Spleen (tissue), 11 donors: ENCODE data around the gene HHIP. TPM values are rescaled to one million over a fixed set of nuclear protein-coding genes. Genes with fewer than 3 reads are reported as not detected.

ENCODE experiments used
- DNase-seq: peaks from one replicate; pipeline ENCODE4 v3.0.0-alpha.2; 2020
- H3K27ac ChIP-seq, 8 donors: fragments of 200-600 bp; sonication (generic) in 7 of 8; 1 replicate in 4 of 8; 2 replicates in 4 of 8; pipeline versions ENCODE4 v1.5.0 to v1.8.0; 2016 to 2021; ENCODE audit warnings: inconsistent platforms in 4 of 8, mild to moderate bottlenecking in 4 of 8, moderate library complexity in 1 of 8
- H3K27me3 ChIP-seq, 7 donors: fragments of 200-600 bp; sonication (generic) in 6 of 7; replicated peaks in 1 of 7; 1 replicate in 4 of 7; 2 replicates in 3 of 7; pipeline versions ENCODE4 v1.5.0 to v1.8.0; 2016 to 2021; ENCODE audit warnings: inconsistent platforms in 3 of 7, mild to moderate bottlenecking in 1 of 7
- H3K36me3 ChIP-seq, 6 donors: fragments of 200-600 bp; sonication (generic) in 5 of 6; 1 replicate in 4 of 6; 2 replicates in 2 of 6; pipeline versions ENCODE4 v1.5.0 to v1.8.0; 2016 to 2021; ENCODE audit warnings: inconsistent platforms in 2 of 6
- H3K4me1 ChIP-seq, 6 donors: fragments of 200-600 bp; sonication (generic) in 5 of 6; 1 replicate in 3 of 6; 2 replicates in 3 of 6; pipeline versions ENCODE4 v1.5.0 to v1.8.0; 2016 to 2021; ENCODE audit warnings: inconsistent platforms in 3 of 6
- H3K4me3 ChIP-seq, 8 donors: fragments of 200-600 bp; sonication (generic) in 7 of 8; 1 replicate in 4 of 8; 2 replicates in 4 of 8; pipeline versions ENCODE4 v1.5.0 to v1.8.0; 2016 to 2021; ENCODE audit warnings: inconsistent platforms in 4 of 8, mild to moderate bottlenecking in 4 of 8, moderate library complexity in 2 of 8
- H3K9me3 ChIP-seq, 8 donors: fragments of 200-600 bp; sonication (generic) in 7 of 8; 1 replicate in 4 of 8; 2 replicates in 4 of 8; pipeline versions ENCODE4 v1.5.0 to v1.8.0; 2016 to 2021; ENCODE audit warnings: inconsistent platforms in 4 of 8
- CTCF ChIP-seq, 11 experiments: fragments of 200-600 bp in 7 of 11; fragments of 450-650 bp in 4 of 11; sonication (generic) in 4 of 11; IDR thresholded peaks in 8 of 11; conservative IDR thresholded peaks in 3 of 11; 1 replicate in 7 of 11; 2 replicates in 4 of 11; pipeline versions ENCODE4 v1.4.0 to v1.8.0; 2016 to 2021; ENCODE audit warnings: antibody characterized with exemption in 11 of 11, inconsistent platforms in 4 of 11, mild to moderate bottlenecking in 1 of 11
- POLR2A ChIP-seq, 3 donors: fragments of 450-650 bp; IDR thresholded peaks; one replicate each; pipeline ENCODE4 v1.5.1; 2017; ENCODE audit warnings: antibody characterized with exemption in 3 of 3, mild to moderate bottlenecking in 1 of 3
- POLR2AphosphoS5 ChIP-seq, 3 donors: sonication (generic); formaldehyde crosslinking; IDR thresholded peaks; one replicate each; pipeline ENCODE4 v1.5.1; 2017; ENCODE audit warnings: antibody characterized with exemption in 3 of 3
- WGBS, 5 donors: extraction: QIAGEN DNeasy Blood & Tissue Kit in 3 of 5; methylation state at CpG; one replicate each; pipeline versions ENCODE4 v1.1.5 to v1.1.7; 2013 to 2018; 5-methylcytosine and 5-hydroxymethylcytosine counted together
- intact Hi-C: fragments of 100-400 bp; cut with DNase I; formaldehyde crosslinking; loops from one replicate; pipeline ENCODE4 v1.15.0; 2023; ENCODE audit warnings: low total_unique reads
- polyA plus RNA-seq, 3 donors: library from polyadenylated mRNA; stranded (reverse); fragments of 200-250 nt; gene quantifications; one replicate each; pipeline ENCODE4 v1.2.1, GENCODE V29; 2013
- total RNA-seq, 7 donors: library from RNA; depleted of rRNA in 3 of 7; stranded (reverse); fragments of >200 nt in 3 of 7; fragmentation: NEBNext Ultra II Directional in 4 of 7; extraction: Animal tissue kit (Norgen Biotek cat#: 25700) in 4 of 7; gene quantifications; one replicate each; pipeline versions ENCODE4 v1.1.0 to v1.2.1, GENCODE V29; 2016 to 2021
- donor health status: healthy with polysubstance abuse.
- donor health status: DM: no; HTN: no; CAD: no; lungs with moderate emphysema.
- donor health status: DM: no; HTN: no; CAD: no.
- donor health status: Bipolar disorder and iron deficiency.
- donor health status: healthy.
- donor health status: DM: no; HTN: no; CAD: no.
- donor health status: DM: yes; HTN: yes; CAD: no.

Gene HHIP
- total and polyA plus RNA-seq, 10 donors: not detected

GRCh38 chr4:144646523-144647094 is 653 bp downstream of the HHIP start:
- Histone ChIP-seq H3K4me1 (peaks cover 4 to 26% (median 18%) of the 10 kb centered on the region in 6 donors), H3K9me3 (no peaks in the 10 kb centered on the region), H3K27ac (no peak overlapping the region), H3K4me3 (peak overlapping the region in 6 of 8 donors; percentile 25 to 66 (median 40)), H3K27me3 (peaks cover 0 to 70% (median 42%) of the 10 kb centered on the region in 7 donors), H3K36me3 (no peaks in the 10 kb centered on the region)
- no peak for DNase-seq
- TF ChIP-seq CTCF (IDR thresholded peaks at IDR 0.05 in 8 of 11, conservative IDR thresholded peaks at IDR 0.05 in 3 of 11) (no peak), POLR2A (IDR thresholded peaks at IDR 0.05) (no peak), POLR2AphosphoS5 (IDR thresholded peaks at IDR 0.05) (no peak)
- WGBS, 5 donors: 1 to 3% (median 2%) methylated on average over 22 of the region's 22 CpGs
- intact Hi-C loops: no loop called here

GRCh38 chr4:144647095-144647561 is 1.2 kb downstream of the HHIP start:
- Histone ChIP-seq H3K27me3 (peaks cover 0 to 70% (median 42%) of the 10 kb centered on the region in 7 donors), H3K27ac (no peak overlapping the region), H3K9me3 (no peaks in the 10 kb centered on the region), H3K36me3 (no peaks in the 10 kb centered on the region), H3K4me3 (peak overlapping the region in 2 of 8 donors; percentile 40 to 66), H3K4me1 (peaks cover 4 to 26% (median 18%) of the 10 kb centered on the region in 6 donors)
- DNase-seq: no peak
- intact Hi-C loops: no loop called here
- whole genome bisulfite sequencing, 5 donors: 1 to 3% (median 1%) methylated on average over 20 of the region's 20 CpGs
- TF ChIP-seq POLR2A (IDR thresholded peaks at IDR 0.05): no peak

- WGBS, 5 donors: 12 to 19% (median 15%) methylated on average over 4 of the region's 4 CpGs
- no peak for DNase-seq
- intact Hi-C loops: no loop called here
- Histone ChIP-seq H3K27ac (no peak overlapping the region), H3K4me3 (peak overlapping the region in 1 of 8 donors; percentile 66), H3K27me3 (peaks cover 0 to 70% (median 42%) of the 10 kb centered on the region in 7 donors), H3K4me1 (peaks cover 4 to 26% (median 18%) of the 10 kb centered on the region in 6 donors), H3K9me3 (no peaks in the 10 kb centered on the region), H3K36me3 (no peaks in the 10 kb centered on the region)
- TF ChIP-seq CTCF (IDR thresholded peaks at IDR 0.05 in 8 of 11, conservative IDR thresholded peaks at IDR 0.05 in 3 of 11): no peak
- TF ChIP-seq POLR2AphosphoS5 (IDR thresholded peaks at IDR 0.05): no peak
- no peak for TF ChIP-seq POLR2A (IDR thresholded peaks at IDR 0.05)
These were observed 1.6 kb downstream of the HHIP start for GRCh38 chr4:144647590-144647989.

GRCh38 chr4:144648042-144648441 is 2.1 kb downstream of the HHIP start:
- Histone ChIP-seq H3K36me3 (no peaks in the 10 kb centered on the region), H3K27me3 (peaks cover 0 to 69% (median 42%) of the 10 kb centered on the region in 7 donors), H3K9me3 (no peaks in the 10 kb centered on the region), H3K4me1 (peaks cover 4 to 26% (median 18%) of the 10 kb centered on the region in 6 donors), H3K4me3 (no peak overlapping the region), H3K27ac (no peak overlapping the region)
- intact Hi-C loops: no loop called here
- DNase-seq: no peak
- 17 to 40% (median 36%) methylated on average over 2 of the region's 2 CpGs for WGBS, 5 donors
- TF ChIP-seq CTCF (IDR thresholded peaks at IDR 0.05 in 8 of 11, conservative IDR thresholded peaks at IDR 0.05 in 3 of 11): no peak
- TF ChIP-seq POLR2A (IDR thresholded peaks at IDR 0.05): no peak
- TF ChIP-seq POLR2AphosphoS5 (IDR thresholded peaks at IDR 0.05): no peak
